ENCODE measurements around the gene OSBPL2.

Gene OSBPL2

DNA sequence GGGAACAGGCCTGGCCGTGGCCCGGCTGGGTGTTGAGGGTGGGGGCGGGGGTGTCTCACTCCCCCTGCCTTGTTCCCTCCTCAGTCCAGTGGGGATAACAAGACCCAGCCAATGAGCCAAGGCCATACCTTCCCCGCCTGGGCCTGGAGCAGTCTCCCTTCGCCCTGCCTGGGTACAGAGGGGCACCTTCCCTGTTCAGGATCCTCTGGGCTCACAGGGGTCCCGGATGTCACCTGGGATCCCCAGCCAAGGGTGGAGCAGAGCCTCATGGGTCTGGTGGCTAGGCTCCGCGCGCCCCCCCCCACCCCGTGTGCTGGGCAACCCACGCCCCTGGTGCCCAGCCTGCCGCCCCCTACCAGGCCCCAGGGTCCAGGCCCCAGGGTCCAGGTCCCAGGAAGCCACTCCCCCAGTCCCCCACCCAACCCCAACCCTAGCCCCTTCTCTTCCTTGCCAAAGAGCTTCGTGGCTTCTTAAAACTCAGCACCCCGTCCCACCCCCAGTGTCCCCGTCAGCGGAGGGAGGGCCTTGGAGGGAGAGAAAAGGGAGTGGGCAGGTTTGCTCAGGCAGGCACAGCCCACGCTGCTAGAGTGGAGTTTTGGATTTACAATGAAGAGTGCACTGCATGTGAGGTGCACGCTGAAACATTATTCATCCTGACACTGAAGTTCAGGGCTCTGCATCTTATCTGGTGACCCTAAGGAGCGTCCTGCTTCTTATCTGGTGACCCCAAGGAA, 30.1 kb upstream of the OSBPL2 start:
- DNase-seq: no peak

DNA sequence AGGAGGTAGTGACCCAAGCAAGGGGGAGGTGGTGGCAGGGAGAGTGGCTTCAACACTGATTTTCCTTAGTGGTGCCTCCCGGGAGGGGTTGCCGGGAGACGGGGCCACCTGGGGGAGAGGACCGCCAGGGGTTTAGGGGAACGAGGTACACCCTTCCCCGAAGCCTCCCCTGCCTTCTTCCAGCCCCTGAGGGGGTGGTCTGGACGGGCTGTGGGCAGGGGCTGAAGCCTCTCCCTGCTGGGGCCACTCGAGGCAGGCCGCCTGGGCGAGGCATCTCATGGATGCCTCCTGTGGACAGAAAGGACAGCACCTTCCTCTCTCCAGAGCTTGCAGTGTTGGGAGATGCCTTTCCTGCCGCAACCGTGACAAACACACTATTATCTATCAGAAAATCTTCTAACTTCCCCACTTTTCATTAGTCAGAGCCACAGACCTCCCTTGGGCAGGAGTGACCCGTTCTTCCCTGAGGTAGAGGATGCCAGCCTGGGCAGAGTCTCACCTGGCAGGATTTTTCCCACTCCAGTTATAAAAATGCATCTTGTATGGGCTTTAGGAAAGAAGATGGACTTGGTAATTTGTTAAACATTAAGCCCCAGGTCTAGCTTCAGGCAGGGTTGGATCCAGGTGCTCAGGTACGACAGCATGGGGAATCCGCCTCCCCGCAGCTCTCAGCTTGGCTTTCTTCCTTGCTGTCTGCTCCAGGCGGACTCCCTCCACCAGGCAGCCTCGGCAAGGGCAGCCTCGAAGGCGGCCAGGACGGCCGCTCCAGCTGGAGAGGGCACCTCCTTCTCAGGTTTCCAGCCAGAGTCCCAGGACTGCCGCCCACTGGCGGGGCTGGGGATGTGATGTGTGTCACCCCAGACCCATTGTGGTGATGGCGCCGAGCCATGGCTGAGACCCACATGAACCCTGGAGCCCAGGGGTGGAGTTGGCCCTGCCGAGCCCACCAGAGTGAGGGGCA, 29.2 kb upstream of the OSBPL2 start:
- DNase-seq: no peak

DNA sequence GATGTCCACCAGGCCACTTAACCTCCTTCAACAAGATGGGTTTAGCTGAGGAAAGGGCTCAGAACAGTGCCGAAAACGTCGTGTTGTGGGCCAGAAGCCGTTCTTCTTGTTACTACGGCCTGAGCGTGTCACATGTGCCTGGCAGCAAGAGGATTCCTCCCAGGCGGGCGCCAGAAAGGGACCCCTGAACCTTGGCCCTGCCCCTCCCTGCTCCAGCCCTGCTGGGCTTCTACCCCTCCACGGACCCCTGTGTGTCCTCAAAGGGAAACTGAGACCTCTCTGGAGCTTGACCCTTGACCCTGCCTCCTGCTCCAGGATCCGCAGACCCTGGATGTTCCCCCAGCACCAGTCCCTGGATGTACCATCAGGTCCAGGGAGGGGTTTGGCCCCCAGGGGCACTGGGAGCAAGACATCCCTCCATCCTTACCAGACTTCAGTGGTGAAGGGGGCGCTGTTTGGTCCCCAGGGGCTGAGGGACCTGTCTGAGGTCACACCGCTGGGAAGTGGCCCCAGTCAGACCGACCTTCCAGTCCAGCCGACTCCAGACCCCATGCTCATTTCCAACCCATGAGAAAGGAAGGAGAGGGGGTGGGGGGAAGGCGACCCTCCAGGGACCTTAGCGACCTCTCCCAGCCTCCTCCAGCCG, 28.3 kb upstream of the OSBPL2 start:
- DNase-seq: no peak

DNA sequence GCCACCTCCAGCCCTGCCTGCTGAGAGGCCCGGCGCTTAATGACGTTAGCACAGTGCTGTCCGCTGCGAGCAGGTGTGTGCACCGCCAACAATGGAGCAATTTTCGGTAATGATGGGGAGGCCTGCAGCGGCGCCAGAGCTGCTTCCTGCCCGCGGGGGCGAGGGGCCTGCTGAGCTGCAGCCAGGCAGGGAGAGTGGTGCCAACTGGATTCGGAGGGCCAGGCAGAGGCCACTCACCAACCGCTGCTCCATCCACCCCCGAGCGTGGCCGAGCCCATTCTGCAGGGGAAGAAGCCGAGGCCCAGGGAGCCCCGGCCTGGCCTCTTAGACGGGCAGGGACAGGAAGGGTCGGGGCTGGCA, 27.8 kb upstream of the OSBPL2 start:
- DNase-seq: no peak

DNA sequence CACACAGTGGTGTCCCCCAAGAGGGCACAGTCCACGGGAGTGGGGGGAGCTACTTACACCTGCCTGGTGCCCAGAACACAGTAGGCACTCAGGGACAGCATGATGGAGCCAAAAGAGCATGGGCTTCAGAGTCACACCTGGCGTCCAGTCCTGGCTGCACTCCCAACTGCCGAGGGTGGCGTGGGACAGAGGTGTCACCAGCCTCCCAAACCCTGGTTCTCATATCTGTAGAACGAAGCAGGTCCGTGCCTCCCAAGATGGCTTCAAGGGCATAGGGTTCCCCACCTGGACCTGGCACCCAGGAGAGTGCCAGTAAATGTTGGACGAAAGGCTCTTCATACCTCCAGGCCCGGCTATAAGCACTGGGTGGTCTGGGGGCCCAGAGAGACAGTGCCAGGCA, 27.1 kb upstream of the OSBPL2 start:
- DNase-seq: no peak

DNA sequence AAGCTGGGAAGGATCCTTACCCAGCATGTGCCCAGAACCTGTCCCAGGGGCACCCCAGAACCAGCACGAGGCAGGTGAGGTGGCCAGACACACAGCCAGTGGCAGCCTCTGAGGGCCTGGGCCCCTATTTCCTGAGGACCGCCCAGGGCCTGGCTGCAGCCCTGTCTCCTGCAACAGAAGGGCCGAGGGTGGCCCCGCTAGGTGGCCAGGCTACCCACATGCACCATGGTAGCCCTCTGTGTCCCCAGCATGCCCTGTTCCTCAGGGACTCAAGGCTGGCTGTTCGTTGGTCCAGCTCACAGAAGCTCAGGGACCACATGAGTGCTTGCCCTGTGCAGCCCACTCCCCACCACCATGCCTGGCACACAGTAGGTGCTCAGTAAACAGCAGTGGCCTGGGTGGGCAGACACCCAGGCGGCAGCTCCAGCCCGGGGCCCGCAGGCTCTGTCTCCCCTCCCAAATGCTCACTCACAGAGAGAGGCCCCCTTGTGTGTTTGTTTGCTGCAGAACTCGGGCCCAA, 26.5 kb upstream of the OSBPL2 start:
- no peak for DNase-seq

DNA sequence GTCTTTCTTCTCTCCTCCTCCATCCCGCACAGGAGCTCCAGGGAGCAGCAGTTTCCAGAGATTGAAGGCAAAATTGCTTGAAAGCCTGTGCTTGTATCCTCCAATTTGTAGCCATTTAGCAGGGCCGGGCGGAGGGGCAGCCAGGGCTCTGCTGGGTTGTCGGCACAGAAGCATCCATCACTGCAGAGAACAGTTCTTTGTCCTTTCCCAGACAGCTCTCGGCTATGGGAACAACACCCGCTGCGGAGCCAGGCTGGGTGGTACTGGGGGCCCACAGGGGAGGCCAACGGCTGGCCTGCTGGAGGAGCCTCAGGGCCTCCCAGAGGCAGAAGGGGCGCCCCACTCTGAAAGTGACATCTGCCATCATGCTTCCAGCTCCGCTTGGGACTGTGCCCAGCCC, 26.0 kb upstream of the OSBPL2 start:
- DNase-seq: no peak

DNA sequence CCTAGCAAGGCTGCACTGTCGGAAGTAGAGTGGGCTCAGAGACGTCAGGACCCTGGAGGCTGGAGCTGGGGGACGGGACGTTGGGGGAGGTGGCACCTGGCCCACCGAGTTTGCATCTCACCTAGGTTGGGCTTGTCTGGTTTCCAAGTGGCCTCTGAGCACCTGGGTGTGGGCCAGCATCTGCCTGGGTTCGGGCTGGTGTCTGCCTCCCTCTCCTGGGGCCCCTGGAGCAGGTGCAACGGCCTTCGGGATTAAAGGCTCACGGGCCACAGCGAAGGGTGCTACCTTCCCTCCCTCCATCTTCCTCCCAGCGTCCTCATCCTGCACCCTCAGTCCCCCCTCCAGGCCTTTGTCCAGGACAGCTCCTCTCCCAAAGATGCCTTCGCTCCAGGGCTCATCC, 24.3 kb upstream of the OSBPL2 start:
- no peak for DNase-seq

DNA sequence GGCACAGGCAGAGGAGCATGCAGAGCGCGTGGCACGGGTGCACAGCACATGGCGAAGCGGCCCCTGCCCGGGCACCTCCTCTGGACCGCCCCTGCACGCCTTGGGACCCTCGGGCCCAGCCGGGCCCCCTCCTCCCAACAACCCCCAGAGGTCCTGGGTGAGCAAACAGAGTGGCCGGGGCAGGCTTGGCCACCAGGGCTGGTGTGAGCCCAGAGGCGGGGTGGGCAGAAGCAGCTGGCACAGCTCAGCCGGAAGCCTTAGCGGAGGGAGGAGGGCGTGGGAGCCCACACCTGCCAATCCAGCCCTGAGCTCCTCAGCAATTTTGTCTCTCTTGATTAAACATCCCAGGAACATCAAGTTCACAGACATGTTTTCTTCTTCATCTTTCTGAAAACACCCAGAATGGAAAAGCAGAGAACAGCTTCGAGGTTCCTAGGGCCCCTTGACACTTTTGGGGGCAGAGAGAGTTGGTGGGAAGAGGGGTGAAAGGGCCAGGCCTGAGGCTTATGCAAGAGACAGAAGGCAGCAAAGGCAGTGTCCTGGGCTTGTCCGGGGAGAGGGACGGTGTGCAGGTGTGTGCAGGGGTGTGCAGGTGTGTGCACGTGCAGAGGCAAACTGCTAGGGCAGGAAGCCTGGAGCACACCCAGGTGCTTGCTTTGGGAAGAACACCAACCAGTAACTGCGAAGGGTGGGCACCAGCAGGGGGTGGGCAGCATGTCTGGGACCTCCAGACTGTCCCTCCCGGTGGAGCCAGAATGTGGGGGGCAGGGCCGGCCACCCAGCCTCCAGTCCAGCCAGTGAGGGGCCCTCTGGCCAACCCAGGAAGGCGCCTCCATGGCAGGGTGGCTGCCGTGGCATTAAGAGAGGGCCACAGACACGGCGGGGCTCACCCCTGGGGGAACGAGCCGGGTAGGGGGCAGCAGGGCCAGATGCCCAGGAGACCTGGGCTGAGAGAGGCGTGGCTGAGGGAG, 23.0 kb upstream of the OSBPL2 start:
- no peak for DNase-seq

DNA sequence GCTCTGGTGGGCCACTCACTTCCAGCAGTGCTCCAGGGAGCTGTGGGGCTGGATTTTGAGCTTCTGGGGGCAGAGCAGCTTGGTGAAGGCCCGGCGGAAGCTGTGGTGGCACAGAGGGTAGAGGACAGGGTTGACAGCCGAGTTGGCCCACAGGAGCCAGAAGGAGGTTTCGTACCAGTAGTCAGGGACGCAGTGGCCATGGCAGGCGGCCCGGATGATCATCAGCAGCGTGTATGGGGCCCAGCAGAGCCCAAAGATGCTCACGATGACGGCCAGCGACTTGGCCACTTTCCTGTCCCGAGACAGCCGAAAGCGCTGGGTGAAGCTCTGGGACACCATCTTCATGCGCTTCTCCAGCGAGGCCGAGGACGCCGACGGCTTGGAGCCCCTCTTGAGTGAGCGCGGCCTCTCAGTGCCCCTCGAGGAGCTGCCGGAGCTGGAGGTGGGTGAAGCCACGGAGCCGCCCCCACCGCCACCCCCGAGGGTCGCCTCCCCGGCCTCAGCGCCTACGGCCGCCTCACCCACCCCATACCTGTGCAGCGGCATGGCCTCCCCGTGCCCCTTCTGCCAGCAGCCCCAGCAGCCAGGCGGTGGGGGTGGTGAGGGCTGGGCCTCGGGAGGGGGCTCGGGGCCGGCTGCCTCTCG, 22.2 kb upstream of the OSBPL2 start:
- DNase-seq: no peak

DNA sequence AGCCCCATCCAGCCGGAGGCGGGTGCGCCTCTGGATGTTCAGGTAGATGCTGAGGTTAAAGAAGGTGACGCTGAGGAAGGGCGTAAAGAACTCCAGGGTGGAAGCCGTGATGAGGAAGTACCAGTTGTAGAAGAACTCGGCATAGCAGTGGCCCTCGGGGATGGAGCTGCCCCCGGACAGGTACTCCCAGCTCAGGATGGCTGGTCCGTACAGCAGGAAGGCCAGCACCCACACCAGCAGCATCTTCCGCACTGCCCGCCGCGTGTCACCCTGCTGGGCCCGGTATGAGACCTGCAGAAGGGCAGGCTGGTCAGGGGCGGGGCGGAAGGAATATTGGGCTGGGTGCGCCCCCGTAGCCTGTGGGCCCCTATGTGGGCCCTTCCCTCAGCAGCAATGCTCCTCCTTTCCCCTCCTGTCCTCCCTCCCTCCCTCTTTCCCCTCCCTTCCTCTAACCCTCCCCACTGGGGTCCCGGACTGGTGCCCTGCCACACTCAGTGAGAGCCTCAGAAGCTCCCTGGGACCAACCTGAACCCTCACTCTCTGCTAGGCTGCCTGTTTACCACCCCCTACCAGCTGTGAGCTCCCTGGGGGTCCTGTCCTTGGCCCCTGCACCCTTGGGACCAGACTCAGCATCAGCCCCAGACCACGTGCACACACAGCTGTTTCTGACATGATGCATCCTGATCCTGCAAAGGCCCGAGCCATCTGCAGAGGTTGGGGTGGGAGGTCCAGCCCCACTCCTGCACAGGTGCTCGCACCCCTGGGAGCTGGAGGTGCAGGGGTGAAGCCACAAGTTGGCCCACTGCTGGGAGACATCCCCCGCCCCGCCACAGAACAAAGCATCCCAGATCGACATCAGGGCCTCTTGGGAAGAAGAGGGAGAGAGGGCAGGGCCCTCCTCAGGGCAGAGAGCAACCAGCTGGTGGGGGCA, 21.4 kb upstream of the OSBPL2 start:
- no peak for DNase-seq

DNA sequence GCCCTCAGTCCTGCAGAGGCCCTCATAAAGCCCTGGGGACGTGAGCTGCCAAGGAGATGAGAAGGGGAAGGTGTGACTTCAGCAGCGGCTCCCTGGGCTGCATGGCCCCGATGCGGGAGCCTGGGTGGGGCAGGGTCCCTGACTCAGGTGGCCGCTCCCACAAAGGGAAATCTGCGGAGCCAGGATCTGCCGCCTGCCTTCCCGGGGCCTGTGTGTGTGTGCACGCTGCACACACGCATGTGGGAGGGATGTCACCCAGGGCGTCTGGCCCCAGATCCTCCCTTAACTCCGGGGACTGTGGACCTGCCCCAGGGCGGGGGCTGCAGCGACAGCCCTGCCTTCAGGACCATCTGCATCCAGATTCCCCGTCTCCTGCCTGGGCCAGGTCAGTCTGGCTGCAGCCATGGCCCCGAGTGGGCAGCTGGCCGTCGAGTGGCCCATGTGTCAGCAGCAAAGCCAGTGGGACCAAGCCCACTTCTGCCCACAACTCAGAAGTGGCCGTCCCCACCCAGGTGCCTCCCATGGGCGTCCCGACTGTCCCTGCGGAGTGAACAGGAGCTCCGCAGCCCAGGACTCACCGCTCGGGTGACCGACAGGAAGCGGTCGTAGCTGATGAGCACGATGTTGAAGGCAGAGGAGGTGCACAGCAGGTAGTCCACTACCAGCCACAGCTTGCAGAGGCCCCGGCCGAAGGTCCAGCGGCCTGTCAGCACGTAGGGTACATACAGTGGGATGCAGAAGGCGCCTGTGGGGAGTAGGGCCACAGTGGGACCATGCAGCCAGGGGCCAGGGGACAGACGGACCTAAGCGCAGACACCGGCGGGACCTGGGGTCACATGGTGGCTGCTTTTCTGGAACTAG, 20.2 kb upstream of the OSBPL2 start:
- DNase-seq: no peak

DNA sequence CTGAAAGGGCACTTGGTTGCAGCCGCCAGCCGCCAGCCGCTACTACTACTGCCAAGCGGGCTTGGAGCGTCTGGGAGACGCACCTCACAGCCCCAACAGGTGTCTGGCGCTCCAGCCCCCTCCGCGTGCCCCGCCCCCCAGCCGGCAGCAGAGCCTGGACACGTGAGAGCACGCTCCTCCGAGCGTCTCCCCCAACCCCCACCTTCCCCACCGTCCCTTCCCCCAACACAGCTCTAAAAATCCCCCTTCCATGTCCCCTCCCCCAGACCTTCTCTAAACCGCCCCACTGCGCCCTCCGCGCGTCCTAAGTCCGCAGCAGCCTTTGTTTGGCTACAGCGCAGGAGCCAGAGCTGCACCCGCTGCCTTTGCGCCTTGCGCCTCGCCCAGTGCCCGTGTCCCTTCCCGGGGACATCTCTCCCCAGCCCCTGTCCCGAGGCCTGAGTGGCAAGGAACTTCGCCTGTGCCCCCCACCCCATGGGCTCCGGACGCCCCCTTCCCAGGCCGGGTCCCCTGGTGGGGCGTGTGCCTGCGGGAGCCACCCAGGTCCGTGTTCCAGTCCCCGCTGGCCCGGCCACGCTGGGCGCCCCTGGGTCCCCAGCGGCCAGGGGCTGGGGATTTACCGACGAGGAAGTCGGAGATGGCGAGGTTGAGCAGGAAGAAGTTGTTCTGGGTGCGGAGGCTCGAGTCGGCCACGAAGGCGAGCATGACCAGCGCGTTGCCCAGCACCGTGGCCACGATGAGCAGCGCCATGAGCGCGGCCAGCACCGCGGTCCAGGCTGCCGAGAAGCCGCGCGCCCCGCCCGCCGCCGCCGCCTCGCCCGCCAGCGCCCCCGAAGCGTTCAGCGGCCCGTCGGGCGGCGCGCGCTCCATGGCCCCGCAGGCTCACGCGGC, 19.0 kb upstream of the OSBPL2 start:
- DNase-seq: no peak

DNA sequence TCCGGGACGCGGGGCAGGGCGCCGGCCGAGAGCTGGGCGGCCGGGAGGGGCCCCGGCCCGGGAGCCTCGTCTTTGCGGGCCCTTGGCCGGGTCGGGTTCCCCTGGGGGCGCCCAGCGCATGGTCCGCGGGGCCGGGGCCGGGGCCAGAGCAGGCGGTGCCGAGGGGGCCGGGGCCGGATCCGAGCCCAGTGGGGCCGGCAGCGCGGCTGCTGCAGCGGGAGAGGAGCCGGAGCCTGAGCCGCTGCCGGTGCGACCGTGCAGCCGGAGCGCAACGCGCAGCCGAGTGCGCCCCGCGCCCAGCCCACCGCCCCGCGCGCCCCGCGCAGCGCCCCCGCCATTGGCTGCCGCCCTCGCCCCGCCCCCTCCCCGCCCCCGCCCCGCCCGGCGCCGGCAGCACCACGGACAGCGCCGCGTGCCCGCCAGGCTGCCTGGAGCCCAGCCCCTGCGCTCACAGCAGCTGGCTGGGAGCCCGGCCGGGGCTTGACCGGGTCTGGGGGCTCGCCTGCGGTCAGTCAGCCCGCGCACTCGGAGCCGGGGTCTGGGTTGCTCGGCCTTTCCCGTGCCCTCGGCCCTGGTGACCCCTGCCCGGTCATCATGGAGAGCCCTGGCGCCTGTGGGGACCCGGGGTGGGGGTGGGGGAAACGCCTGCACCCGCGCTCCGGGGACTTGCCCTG, 18.2 kb upstream of the OSBPL2 start, which contains the start of gene HRH3:
Gene HRH3, minus strand, starts transcription at position 287 of the 674 bp plus-strand sequence. CDS start 308 bp downstream, outside the sequence.
- DNase-seq: peak; percentile 23 to 32

DNA sequence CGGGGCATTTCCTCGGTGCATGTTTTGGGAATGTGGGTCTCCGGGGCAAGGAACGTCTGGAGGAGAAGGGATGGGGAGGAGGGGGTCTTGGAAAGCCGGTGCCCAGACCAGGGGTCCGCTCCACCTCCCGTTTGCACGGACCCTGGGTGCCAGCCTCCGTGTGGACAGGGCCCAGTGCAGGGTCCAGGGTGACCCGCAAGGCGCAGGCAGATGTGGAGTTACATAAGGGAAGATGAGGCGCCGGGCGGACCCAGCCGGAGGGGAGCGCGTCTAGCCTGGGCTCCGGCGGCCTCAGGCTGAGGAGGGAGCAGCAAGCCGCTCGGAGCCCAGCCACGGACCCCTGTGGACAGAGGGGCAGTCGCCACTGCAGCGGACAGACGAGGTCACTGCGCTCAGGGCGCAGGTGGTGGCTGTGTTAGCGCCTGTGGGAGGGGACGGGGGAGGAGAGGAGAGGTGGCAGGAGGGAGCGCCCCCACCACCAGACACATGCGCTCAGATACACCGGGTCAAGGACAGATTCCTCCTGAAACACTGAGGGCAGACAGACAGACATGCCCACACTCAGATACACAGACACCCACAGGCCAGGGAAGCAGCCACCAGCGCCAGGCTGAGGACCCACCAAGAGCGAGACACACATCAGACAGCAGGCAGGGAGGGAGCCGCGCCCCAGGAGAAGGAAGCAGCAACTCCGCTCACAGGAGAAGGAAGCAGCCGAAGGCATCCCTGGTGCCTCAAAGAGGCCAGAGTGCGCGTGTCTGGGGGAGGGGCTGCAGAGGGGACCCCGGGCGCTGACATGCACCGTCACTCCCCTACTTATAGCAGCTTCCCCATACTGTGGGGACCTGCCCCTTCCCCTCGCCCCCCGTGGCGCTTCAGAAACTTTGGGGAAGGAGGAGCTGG, 17.4 kb upstream of the OSBPL2 start:
- no peak for DNase-seq

DNA sequence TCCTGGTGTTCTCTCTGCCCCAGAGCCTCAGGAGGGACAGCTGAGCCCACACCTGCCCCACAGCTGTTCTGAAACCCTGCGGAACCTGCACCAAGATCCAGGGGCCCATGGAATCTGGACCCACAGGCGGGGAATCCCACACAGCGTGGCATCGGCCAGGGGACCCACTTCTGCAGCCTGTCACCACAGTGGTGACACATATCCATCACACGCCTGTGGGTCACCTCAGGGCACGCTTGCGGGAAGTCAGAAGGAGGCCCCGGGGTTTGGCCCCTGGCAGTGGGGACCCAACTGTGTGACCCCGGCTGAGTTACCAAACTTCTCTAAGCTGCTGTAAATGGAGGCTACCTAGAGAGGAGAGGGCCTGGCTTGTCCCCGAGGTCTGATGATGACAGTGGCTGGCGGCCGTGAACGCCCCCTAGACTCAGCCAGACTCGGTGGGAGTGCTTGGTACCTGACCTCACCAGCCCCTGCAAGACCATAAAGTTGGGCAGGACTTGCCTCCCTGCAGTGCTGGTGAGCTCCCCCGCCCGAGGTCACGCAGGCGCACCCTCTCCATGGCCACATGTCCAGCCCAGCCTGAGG, 16.0 kb upstream of the OSBPL2 start:
- DNase-seq: no peak

Measured in stimulated activated CD4-positive, alpha-beta T cell treated with anti-CD3 and anti-CD28 coated beads, Interleukin-2, amount 100 ng/mL, for 48 hours (primary cell).